ENCODE data around the gene AMPD2.

AMPD2 gene

DNA sequence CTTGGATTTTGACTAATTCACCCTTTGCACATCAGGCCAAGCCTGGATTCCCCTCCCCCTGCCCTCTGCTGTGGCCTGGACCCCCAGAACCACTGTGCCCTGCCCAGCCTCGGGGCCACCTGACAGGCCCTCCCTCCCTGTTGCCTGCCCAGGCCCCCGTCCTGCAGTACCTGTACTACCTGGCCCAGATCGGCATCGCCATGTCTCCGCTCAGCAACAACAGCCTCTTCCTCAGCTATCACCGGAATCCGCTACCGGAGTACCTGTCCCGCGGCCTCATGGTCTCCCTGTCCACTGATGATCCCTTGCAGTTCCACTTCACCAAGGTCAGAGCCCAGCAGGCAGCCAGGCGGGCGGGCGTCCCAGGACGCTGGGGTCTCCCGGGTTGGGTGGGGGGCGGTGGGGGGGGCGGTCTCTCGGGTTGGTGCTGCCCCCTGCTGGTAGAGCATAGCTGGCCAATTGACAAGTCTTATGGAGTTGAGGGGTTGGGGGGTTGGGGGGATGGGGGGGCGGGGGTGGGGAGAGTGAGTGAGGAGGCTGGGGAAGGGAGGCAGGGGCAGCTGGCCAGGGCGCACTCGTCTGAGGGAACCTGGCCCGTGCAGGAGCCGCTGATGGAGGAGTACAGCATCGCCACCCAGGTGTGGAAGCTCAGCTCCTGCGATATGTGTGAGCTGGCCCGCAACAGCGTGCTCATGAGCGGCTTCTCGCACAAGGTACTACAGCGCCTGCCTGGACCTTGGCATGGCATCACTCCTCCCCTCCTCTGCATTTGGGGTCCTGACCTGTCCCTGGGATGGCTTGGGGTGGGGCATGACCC lies 10.7 kb downstream of the AMPD2 start:
- H3K9me3 Mint-ChIP-seq: no peaks in the 10 kb centered on the region
- TF ChIP-seq, protein P1, sequence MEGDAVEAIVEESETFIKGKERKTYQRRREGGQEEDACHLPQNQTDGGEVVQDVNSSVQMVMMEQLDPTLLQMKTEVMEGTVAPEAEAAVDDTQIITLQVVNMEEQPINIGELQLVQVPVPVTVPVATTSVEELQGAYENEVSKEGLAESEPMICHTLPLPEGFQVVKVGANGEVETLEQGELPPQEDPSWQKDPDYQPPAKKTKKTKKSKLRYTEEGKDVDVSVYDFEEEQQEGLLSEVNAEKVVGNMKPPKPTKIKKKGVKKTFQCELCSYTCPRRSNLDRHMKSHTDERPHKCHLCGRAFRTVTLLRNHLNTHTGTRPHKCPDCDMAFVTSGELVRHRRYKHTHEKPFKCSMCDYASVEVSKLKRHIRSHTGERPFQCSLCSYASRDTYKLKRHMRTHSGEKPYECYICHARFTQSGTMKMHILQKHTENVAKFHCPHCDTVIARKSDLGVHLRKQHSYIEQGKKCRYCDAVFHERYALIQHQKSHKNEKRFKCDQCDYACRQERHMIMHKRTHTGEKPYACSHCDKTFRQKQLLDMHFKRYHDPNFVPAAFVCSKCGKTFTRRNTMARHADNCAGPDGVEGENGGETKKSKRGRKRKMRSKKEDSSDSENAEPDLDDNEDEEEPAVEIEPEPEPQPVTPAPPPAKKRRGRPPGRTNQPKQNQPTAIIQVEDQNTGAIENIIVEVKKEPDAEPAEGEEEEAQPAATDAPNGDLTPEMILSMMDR (IDR thresholded peaks at IDR 0.05; ENCODE audit: unreplicated experiment in 3 of 3): peak in 1 of 3 experiments; percentile 14
- H3K4me3 Mint-ChIP-seq: no peak overlapping the region
- H3K36me3 Mint-ChIP-seq (ENCODE audit: low read depth): peaks cover 49% of the 10 kb centered on the region
- H3K4me1 Mint-ChIP-seq: peaks cover 40% of the 10 kb centered on the region
- H3K27me3 Mint-ChIP-seq (ENCODE audit: low read depth): no peaks in the 10 kb centered on the region
- no peak overlapping the region for H3K27ac Mint-ChIP-seq

DNA sequence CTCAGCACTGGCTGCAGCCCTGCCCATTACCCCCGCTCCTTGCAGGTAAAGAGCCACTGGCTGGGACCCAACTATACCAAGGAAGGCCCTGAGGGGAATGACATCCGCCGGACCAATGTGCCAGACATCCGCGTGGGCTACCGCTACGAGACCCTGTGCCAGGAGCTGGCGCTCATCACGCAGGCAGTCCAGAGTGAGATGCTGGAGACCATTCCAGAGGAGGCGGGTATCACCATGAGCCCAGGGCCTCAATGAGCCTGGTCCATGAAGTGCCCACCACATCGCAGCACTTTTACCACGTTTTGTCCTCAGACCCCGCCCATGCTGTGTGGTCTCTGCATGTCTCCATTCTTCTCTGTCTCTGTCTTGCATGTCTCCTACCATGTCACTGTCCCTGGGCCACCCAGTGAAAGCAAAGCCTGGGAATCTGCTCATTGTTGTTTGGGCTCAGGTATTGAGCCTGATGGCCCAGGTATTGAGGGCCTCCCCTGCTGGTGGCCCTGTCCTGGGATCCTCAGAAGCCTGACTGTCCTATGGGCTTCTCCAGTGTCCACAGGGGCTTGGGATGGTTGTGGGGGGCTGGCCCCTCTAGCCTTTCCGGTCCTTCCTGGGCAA lies 11.4 kb downstream of the AMPD2 start:
- peaks cover 39% of the 10 kb centered on the region for H3K4me1 Mint-ChIP-seq
- TF ChIP-seq, protein P1 (IDR thresholded peaks at IDR 0.05; ENCODE audit: unreplicated experiment in 3 of 3): no peak
- peak overlapping the region in 1 of 3 experiments; percentile 63 for H3K27ac Mint-ChIP-seq
- H3K27me3 Mint-ChIP-seq (ENCODE audit: low read depth): no peaks in the 10 kb centered on the region
- no peaks in the 10 kb centered on the region for H3K9me3 Mint-ChIP-seq
- H3K36me3 Mint-ChIP-seq (ENCODE audit: low read depth): peaks cover 47% of the 10 kb centered on the region
- H3K4me3 Mint-ChIP-seq: no peak overlapping the region

DNA sequence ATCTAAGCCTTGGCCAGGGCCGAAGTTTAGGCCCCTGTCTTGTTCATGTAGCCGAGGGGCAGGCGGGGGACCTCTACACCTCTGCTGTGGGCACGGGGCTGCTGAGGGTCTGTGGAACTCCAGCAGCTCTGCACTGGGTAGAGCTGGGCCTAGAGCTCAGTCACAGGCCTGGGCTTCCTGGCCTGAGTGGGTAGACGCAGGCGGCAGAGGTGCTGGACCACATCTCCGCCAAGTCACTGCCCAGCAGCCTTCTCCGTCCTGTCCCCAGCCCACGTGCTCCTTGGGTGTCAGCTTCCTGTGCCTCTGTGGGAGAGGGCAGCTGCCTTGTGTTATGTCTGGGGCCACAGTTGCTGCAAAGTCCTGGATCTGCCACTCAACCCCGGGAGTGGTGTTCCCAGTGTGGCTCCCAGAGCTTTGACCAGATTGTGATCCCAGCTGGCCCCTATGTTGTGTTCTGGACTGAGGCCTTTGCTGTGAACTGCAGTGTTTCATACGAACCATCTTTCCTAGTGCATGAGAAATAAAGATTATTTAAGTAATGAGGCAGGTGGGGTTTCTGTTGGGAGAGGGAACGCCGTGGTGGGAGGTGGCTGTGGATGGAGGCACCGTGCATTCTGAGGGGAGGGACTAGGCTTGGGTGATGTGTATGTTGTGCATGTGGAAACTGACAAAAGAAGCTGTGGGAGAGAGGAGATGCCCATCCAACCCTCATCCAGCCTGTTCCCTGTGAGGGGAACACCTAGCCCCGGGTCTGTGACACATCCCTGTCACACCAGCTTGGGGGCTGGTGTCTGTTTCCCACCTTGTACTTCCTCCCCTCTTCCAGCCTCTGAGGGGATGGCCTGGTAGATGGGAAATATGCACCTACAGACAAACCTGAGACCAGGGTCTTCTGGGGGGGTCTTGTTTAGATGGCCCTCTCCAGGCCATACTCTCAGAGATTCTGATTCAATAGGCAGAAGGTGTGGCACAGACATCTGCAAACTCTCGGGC lies 12.2 kb downstream of the AMPD2 start:
- no peaks in the 10 kb centered on the region for H3K9me3 Mint-ChIP-seq

DNA sequence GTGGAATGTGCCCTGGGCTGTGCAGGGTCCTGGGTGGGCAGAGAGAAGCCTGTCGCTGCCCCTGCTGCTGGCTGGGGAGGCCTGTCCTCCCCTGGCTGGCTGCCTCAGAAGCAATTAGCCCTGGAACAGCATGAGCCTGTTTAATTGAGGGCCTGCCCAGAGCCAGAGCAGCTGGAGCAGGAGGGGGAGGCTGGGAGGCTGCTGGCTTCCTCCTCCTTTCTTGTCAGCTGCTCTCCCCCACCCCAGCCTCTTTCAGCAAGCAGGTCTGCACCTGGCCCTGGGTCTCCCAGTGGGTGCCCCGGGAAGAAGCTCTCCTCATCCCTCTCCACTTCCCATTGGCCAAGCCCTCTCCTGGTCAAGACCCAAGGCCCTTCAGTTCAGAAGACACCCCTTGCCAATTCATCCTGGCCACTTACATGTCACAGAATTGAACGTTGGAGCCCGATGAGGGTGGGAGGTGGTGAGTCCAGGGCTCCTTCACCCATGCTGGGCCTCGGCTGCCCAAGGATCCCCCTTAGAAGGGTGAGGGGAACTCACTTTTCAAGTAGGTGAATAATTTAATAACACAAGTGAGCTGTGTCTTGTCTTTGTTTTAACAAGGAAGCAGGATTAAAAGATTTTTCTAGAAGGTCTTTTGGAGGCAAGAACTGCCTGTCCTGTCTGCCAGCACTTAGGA lies 13.2 kb downstream of the AMPD2 start:
- Mint-ChIP-seq H3K4me3 (no peak overlapping the region), H3K9me3 (no peaks in the 10 kb centered on the region), H3K27me3 (ENCODE audit: low read depth) (no peaks in the 10 kb centered on the region), H3K36me3 (ENCODE audit: low read depth) (peaks cover 36% of the 10 kb centered on the region), H3K4me1 (peaks cover 46% of the 10 kb centered on the region), H3K27ac (peak overlapping the region; percentile 63 to 83 (median 81))
- TF ChIP-seq, protein P1 (IDR thresholded peaks at IDR 0.05; ENCODE audit: unreplicated experiment in 3 of 3): no peak

More for the DNA sequence above, 12.2 kb downstream of the AMPD2 start:
- Mint-ChIP-seq H3K36me3 (ENCODE audit: low read depth) (peaks cover 42% of the 10 kb centered on the region), H3K4me3 (no peak overlapping the region), H3K27me3 (ENCODE audit: low read depth) (no peaks in the 10 kb centered on the region), H3K4me1 (peaks cover 46% of the 10 kb centered on the region), H3K27ac (peak overlapping the region; percentile 63 to 83 (median 81))
- TF ChIP-seq, protein P1 (IDR thresholded peaks at IDR 0.05; ENCODE audit: unreplicated experiment in 3 of 3): no peak

DNA sequence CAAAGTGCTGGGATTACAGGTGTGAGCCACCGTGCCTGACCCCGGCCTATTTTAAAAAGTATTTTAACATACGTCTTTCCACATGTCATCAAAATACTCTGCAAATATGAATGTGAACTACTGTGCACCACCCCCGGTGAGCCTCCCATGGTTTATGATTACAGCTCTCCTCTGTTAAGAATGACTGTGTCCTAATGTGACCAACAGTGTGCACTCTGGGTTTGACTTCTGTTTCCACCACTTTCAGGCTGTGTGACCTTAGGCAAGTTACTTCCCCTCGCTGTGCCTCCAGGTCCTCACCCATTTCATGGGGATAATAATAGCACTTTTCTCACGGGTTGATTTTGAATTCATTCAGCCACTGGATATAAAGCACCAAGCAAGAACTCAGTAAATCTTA lies 14.7 kb downstream of the AMPD2 start:
- no peak overlapping the region for H3K4me3 Mint-ChIP-seq
- peaks cover 4% of the 10 kb centered on the region for H3K27me3 Mint-ChIP-seq (ENCODE audit: low read depth)
- TF ChIP-seq, protein P1 (IDR thresholded peaks at IDR 0.05; ENCODE audit: unreplicated experiment in 3 of 3): no peak

More for the DNA sequence above, 14.7 kb downstream of the AMPD2 start:
- no peaks in the 10 kb centered on the region for H3K9me3 Mint-ChIP-seq
- H3K27ac Mint-ChIP-seq: peak overlapping the region in 2 of 3 experiments; percentile 31 to 54
- peaks cover 52% of the 10 kb centered on the region for H3K4me1 Mint-ChIP-seq
- H3K36me3 Mint-ChIP-seq (ENCODE audit: low read depth): peaks cover 23% of the 10 kb centered on the region

All from nephron (organoid).